Fibroblast of the aortic adventitia (primary cell): ENCODE results near the gene ORAI2. TPM values are rescaled to one million over a fixed set of nuclear protein-coding genes. Genes with fewer than 3 reads are reported as not detected.

Experiments used
- DNase-seq: peaks from one replicate; pipeline ENCODE4 v3.0.0-alpha.2; 2010; ENCODE audit warnings: low read depth
- H3K4me3 ChIP-seq: 2 replicates; pipeline ENCODE4 v1.5.1; 2011; ENCODE audit warnings: low read depth, mild to moderate bottlenecking, control low read depth, low read length, moderate library complexity
- CTCF ChIP-seq: IDR thresholded peaks from 2 replicates; pipeline ENCODE4 v1.5.1; 2011; ENCODE audit warnings: mild to moderate bottlenecking, low read length, control low read depth, inconsistent platforms; ENCODE audit not compliant: insufficient read depth
- total RNA-seq: library from RNA; depleted of rRNA; stranded (reverse); fragments of >200 nt; gene quantifications from 2 replicates; pipeline ENCODE4 v1.2.3, GENCODE V29; 2012; ENCODE audit warnings: low replicate concordance

The ORAI2 gene
- total RNA-seq, 1 donor, result 44.1 TPM

- no peak overlapping the region for H3K4me3 ChIP-seq
- no peak for DNase-seq
- TF ChIP-seq CTCF, result no peak
These were observed 12.3 kb downstream of the ORAI2 start for GRCh38 chr7:102445674-102446071.

GRCh38 chr7:102446387-102447156, 13.2 kb downstream of the ORAI2 start:
- no peak for DNase-seq
- no peak for TF ChIP-seq CTCF
- H3K4me3 ChIP-seq, result no peak overlapping the region

GRCh38 chr7:102447311-102447710, 13.9 kb downstream of the ORAI2 start:
- TF ChIP-seq CTCF, result no peak
- no peak for DNase-seq
- no peak overlapping the region for H3K4me3 ChIP-seq

GRCh38 chr7:102449136-102449535, 15.8 kb downstream of the ORAI2 start:
- no peak for DNase-seq
- no peak for TF ChIP-seq CTCF
- no peak overlapping the region for H3K4me3 ChIP-seq

- no peak for TF ChIP-seq CTCF
- no peak overlapping the region for H3K4me3 ChIP-seq
- no peak for DNase-seq
These were observed 16.9 kb downstream of the ORAI2 start for GRCh38 chr7:102450242-102450641.

GRCh38 chr7:102451371-102452054, 18.1 kb downstream of the ORAI2 start:
- TF ChIP-seq CTCF, result no peak

More at GRCh38 chr7:102451371-102452054, 18.1 kb downstream of the ORAI2 start:
- H3K4me3 ChIP-seq, result no peak overlapping the region
- DNase-seq, result no peak
